Lower lobe of right lung (tissue), 2 donors: ENCODE data around the gene ACAA2. TPM values are rescaled to one million over a fixed set of nuclear protein-coding genes. Genes with fewer than 3 reads are reported as not detected.

Experiments
- ATAC-seq, 2 donors: fragments of 200-7000 bp; cut with Tn5 transposase; one replicate each; pipeline ENCODE4 v1.9.1; 2020 to 2022; ENCODE audit warnings: mild to moderate bottlenecking in 2 of 2, moderate library complexity in 2 of 2
- DNase-seq: peaks from one replicate; pipeline ENCODE4 v3.0.0-alpha.2; 2020
- H3K27ac ChIP-seq: fragments of 200-600 bp; one replicate; pipeline ENCODE4 v1.8.0; 2022
- H3K27me3 ChIP-seq: fragments of 200-600 bp; one replicate; pipeline ENCODE4 v1.8.0; 2022; ENCODE audit warnings: low read depth
- H3K36me3 ChIP-seq: fragments of 200-600 bp; one replicate; pipeline ENCODE4 v1.8.0; 2022; ENCODE audit warnings: mild to moderate bottlenecking
- H3K4me1 ChIP-seq: fragments of 200-600 bp; one replicate; pipeline ENCODE4 v1.8.0; 2022
- H3K4me3 ChIP-seq: fragments of 200-600 bp; one replicate; pipeline ENCODE4 v1.8.0; 2022; ENCODE audit warnings: mild to moderate bottlenecking
- H3K9me3 ChIP-seq: fragments of 200-600 bp; one replicate; pipeline ENCODE4 v1.8.0; 2022
- intact Hi-C: fragments of 100-400 bp; cut with DNase I; formaldehyde crosslinking; loops from one replicate; pipeline ENCODE4 v1.11.0; 2022
- total RNA-seq: library from RNA; stranded (reverse); fragmentation: NEBNext Ultra II Directional; extraction: Animal tissue kit (Norgen Biotek cat#: 25700); gene quantifications from one replicate; pipeline ENCODE4 v1.2.1, GENCODE V29; 2021
- TF ChIP-seq, protein P1 (sequence below): fragments of 200-600 bp; IDR thresholded peaks from one replicate; pipeline ENCODE4 v1.8.0; 2022; ENCODE audit warnings: antibody characterized with exemption, mild to moderate bottlenecking
- donor health status: DM: no; HTN: yes; CAD: no; lungs with severe emphysema.

Gene ACAA2
- total RNA-seq, 1 donor from 2014 or later = 71.3 TPM

DNA sequence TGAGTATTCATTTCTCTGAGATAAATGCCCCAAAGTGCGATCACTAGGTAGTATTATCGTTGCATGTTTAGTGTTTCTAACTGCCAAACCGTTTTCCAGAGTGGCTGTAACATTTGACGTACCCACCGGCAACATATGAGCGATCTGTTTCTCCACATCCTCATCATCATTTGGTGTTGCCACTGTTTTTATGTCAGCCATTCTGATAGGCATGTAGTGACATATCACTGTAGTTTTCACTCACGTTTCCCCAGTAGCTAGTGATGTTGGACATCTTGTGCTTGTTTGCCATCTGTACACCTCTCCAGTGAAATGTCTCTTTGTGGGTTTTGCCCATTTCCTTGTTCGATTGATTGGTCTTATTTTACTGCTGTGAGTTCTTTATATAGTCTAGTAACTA lies 63.8 kb downstream of the ACAA2 start:
- no peaks in the 10 kb centered on the region for H3K9me3 ChIP-seq
- H3K27ac ChIP-seq = no peak overlapping the region
- ATAC-seq = no peak
- intact Hi-C loops = no loop called here
- no peaks in the 10 kb centered on the region for H3K27me3 ChIP-seq
- TF ChIP-seq, protein P1, sequence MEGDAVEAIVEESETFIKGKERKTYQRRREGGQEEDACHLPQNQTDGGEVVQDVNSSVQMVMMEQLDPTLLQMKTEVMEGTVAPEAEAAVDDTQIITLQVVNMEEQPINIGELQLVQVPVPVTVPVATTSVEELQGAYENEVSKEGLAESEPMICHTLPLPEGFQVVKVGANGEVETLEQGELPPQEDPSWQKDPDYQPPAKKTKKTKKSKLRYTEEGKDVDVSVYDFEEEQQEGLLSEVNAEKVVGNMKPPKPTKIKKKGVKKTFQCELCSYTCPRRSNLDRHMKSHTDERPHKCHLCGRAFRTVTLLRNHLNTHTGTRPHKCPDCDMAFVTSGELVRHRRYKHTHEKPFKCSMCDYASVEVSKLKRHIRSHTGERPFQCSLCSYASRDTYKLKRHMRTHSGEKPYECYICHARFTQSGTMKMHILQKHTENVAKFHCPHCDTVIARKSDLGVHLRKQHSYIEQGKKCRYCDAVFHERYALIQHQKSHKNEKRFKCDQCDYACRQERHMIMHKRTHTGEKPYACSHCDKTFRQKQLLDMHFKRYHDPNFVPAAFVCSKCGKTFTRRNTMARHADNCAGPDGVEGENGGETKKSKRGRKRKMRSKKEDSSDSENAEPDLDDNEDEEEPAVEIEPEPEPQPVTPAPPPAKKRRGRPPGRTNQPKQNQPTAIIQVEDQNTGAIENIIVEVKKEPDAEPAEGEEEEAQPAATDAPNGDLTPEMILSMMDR = no peak
- H3K36me3 ChIP-seq = no peaks in the 10 kb centered on the region
- DNase-seq = no peak
- no peak overlapping the region for H3K4me3 ChIP-seq
- H3K4me1 ChIP-seq = peaks cover 3% of the 10 kb centered on the region

DNA sequence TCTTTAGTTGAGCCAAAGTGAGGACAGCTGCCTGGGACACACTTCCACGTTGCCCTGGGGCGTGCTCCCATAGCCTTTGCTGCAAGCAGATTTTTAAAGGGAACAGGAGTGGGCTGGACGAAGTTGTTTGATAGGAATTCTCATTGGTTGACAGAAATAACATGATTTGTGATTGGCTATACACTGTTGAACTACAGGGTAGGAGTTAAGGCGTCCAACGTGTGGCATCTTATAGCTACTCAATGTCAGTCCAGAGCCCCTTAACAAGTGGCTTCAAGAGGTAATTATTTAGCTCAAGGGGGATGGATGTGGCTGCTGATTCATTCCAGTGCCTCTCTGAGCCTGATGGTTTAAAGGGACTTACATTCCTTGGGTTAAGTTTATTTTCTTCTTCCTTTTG lies 65.5 kb downstream of the ACAA2 start:
- H3K9me3 ChIP-seq = no peaks in the 10 kb centered on the region
- no peaks in the 10 kb centered on the region for H3K36me3 ChIP-seq
- H3K4me1 ChIP-seq = peaks cover 3% of the 10 kb centered on the region
- intact Hi-C loops = no loop called here
- DNase-seq (no peak), ATAC-seq (peak; percentile 80 to 82)
- no peaks in the 10 kb centered on the region for H3K27me3 ChIP-seq
- H3K27ac ChIP-seq = no peak overlapping the region
- TF ChIP-seq, protein P1 = no peak
- H3K4me3 ChIP-seq = no peak overlapping the region

DNA sequence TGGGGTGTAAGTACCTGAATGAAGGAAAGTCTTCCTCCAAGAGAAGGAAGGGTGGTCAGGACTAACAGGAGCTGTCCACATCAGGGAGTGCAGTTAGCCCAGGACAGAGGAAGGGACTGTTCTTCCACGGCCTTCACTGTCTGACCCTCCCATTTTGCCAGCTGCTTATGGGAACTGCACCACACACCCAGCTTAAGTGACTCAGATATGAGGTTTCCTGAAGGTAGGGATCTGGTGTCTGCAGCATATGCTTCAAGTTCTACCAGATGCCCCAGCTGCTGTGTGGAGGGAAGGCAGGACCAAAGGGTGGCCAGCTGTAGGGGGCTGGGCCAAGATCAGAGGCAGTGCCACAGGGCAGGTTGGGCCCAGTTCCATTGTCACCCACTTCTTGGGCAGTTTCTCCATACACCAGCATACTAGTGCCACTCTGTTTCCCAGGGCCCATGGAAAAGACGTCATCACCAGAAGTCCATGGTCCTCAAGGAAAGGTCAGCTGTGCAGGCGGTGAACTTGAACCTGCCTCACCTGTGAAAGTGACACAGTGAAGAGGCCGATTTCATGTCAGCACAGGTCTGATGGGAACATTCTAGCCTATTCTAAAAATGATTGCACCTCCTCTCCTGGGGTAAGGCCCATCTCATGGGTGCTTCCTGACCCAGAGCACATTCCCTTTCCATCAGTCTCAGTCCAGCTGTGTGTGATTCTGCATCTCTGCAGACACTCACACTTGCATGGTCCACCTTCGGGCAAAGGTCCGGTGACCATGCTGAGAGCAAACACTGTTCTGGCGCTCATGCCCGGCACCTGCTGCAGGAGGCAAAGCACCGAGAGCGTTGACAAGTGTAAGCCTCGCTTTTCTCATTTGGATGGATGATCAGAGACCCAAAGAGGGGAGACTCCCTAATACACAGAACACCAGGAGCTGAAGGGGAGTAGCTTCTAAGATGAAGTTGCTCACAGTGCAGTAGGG lies 68.0 kb downstream of the ACAA2 start:
- DNase-seq = no peak
- H3K4me1 ChIP-seq = no peaks in the 10 kb centered on the region

DNA sequence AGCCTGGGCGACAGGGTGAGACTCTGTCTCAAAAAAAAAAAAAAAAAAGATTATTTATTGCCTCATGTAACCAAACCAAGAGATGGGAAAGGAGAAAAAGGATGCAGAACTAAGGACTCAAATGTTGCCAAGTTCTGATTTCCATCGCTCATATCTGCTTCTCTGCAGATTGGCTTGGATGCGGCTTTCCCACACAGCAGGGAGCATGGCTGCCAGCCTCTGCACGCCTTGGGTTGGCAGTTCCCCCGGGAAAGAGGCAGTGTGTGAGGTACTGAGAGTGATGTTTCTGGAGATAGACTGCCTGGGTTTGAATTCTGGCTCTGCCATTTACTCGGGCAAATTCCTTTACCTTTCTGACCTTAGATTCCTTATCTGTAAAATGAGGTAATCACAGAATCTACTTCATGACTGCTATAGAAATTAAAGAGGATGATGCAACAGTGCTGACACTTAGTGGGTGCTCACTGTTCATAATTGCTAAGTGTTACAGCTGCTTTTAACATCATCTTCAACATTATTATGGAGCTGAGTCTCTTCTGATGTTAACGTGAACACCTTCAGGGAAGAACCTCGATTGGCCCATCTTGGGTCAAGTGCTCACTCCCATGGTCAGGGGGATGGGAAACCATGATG lies 68.8 kb downstream of the ACAA2 start:
- no peak overlapping the region for H3K4me3 ChIP-seq
- intact Hi-C loops = no loop called here
- no peak overlapping the region for H3K27ac ChIP-seq
- no peaks in the 10 kb centered on the region for H3K4me1 ChIP-seq
- DNase-seq = no peak
- no peaks in the 10 kb centered on the region for H3K9me3 ChIP-seq
- no peak for ATAC-seq
- H3K27me3 ChIP-seq = no peaks in the 10 kb centered on the region
- no peaks in the 10 kb centered on the region for H3K36me3 ChIP-seq
- TF ChIP-seq, protein P1 = no peak

More for the DNA sequence above, 68.0 kb downstream of the ACAA2 start:
- no peak for ATAC-seq
- H3K27ac ChIP-seq = no peak overlapping the region
- no peaks in the 10 kb centered on the region for H3K27me3 ChIP-seq
- H3K4me3 ChIP-seq = no peak overlapping the region
- TF ChIP-seq, protein P1 = no peak
- H3K36me3 ChIP-seq = no peaks in the 10 kb centered on the region
- intact Hi-C loops = no loop called here
- H3K9me3 ChIP-seq = no peaks in the 10 kb centered on the region

DNA sequence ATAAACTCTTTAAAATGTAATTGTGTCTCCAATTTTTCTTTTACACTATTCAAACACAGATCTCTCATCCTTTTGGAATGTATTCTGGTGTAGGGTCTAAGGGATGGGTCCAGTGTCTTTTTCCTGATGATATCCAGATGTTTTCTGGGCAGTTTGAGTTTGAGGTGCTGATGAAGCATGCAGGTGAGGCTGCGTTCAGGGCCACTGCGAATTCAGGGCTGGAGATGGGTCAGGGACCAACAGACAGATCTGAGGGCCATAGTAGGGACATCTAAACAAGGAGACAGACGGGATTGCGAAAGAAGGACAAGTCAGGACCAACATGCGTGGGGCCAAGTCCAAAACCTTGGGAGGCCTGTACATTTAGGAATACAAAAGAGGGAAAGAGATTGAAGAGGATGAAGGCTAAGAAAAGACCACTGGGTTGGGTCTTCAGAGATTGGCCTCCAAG lies 70.2 kb downstream of the ACAA2 start:
- Histone ChIP-seq H3K36me3 (no peaks in the 10 kb centered on the region), H3K27ac (no peak overlapping the region), H3K27me3 (no peaks in the 10 kb centered on the region), H3K4me3 (no peak overlapping the region), H3K4me1 (no peaks in the 10 kb centered on the region), H3K9me3 (no peaks in the 10 kb centered on the region)
- TF ChIP-seq, protein P1 = no peak
- ATAC-seq = no peak
- no peak for DNase-seq
- intact Hi-C loops = no loop called here
